ENCODE data around the gene NCKIPSD. TPM values are rescaled to one million over a fixed set of nuclear protein-coding genes. Genes with fewer than 3 reads are reported as not detected.

NCKIPSD gene
- total RNA-seq, 1 donor from 2014 or later = 34.1 TPM

GRCh38 chr3:48711727-48712126 is 26.0 kb upstream of the NCKIPSD start:
- peaks cover under 1% of the 10 kb centered on the region for H3K27me3 Mint-ChIP-seq (ENCODE audit: unreplicated experiment)
- peaks cover 25% of the 10 kb centered on the region for H3K36me3 Mint-ChIP-seq (ENCODE audit: low read depth, unreplicated experiment)
- H3K27ac Mint-ChIP-seq (ENCODE audit: unreplicated experiment) = peak overlapping the region; percentile 32
- DNase-seq (ENCODE audit: low spot score) = no peak
- peak overlapping the region; percentile 17 for H3K4me3 Mint-ChIP-seq (ENCODE audit: unreplicated experiment)
- no peaks in the 10 kb centered on the region for H3K9me3 Mint-ChIP-seq (ENCODE audit: unreplicated experiment)
- no peak for TF ChIP-seq CTCF (IDR thresholded peaks at IDR 0.05; ENCODE audit: unreplicated experiment)
- H3K4me1 Mint-ChIP-seq (ENCODE audit: unreplicated experiment) = peaks cover 30% of the 10 kb centered on the region

GRCh38 chr3:48709051-48709461 is 23.3 kb upstream of the NCKIPSD start:
- Mint-ChIP-seq H3K36me3 (ENCODE audit: low read depth, unreplicated experiment) (peaks cover 14% of the 10 kb centered on the region), H3K4me3 (ENCODE audit: unreplicated experiment) (peak overlapping the region; percentile 35), H3K9me3 (ENCODE audit: unreplicated experiment) (no peaks in the 10 kb centered on the region), H3K4me1 (ENCODE audit: unreplicated experiment) (peaks cover 22% of the 10 kb centered on the region), H3K27ac (ENCODE audit: unreplicated experiment) (no peak overlapping the region), H3K27me3 (ENCODE audit: unreplicated experiment) (no peaks in the 10 kb centered on the region)
- TF ChIP-seq CTCF (IDR thresholded peaks at IDR 0.05; ENCODE audit: unreplicated experiment) = no peak
- no peak for DNase-seq (ENCODE audit: low spot score)

- Mint-ChIP-seq H3K36me3 (ENCODE audit: low read depth, unreplicated experiment) (peaks cover 15% of the 10 kb centered on the region), H3K4me3 (ENCODE audit: unreplicated experiment) (peak overlapping the region; percentile 47), H3K4me1 (ENCODE audit: unreplicated experiment) (peaks cover 24% of the 10 kb centered on the region), H3K27me3 (ENCODE audit: unreplicated experiment) (no peaks in the 10 kb centered on the region), H3K9me3 (ENCODE audit: unreplicated experiment) (no peaks in the 10 kb centered on the region), H3K27ac (ENCODE audit: unreplicated experiment) (no peak overlapping the region)
- TF ChIP-seq CTCF (IDR thresholded peaks at IDR 0.05; ENCODE audit: unreplicated experiment) = no peak
- no peak for DNase-seq (ENCODE audit: low spot score)
Measured at GRCh38 chr3:48708481-48708889, 22.8 kb upstream of the NCKIPSD start.

- H3K36me3 Mint-ChIP-seq (ENCODE audit: low read depth, unreplicated experiment) = peaks cover 11% of the 10 kb centered on the region
- DNase-seq (ENCODE audit: low spot score) = no peak
- no peak for TF ChIP-seq CTCF (IDR thresholded peaks at IDR 0.05; ENCODE audit: unreplicated experiment)
- no peak overlapping the region for H3K4me3 Mint-ChIP-seq (ENCODE audit: unreplicated experiment)
- peaks cover 1% of the 10 kb centered on the region for H3K27me3 Mint-ChIP-seq (ENCODE audit: unreplicated experiment)
- peaks cover 24% of the 10 kb centered on the region for H3K4me1 Mint-ChIP-seq (ENCODE audit: unreplicated experiment)
- no peak overlapping the region for H3K27ac Mint-ChIP-seq (ENCODE audit: unreplicated experiment)
- no peaks in the 10 kb centered on the region for H3K9me3 Mint-ChIP-seq (ENCODE audit: unreplicated experiment)
Measured at GRCh38 chr3:48707157-48707556, 21.4 kb upstream of the NCKIPSD start.

GRCh38 chr3:48702320-48702920 is 16.7 kb upstream of the NCKIPSD start:
- no peak for DNase-seq (ENCODE audit: low spot score)
- H3K27me3 Mint-ChIP-seq (ENCODE audit: unreplicated experiment) = peaks cover 1% of the 10 kb centered on the region
- no peaks in the 10 kb centered on the region for H3K9me3 Mint-ChIP-seq (ENCODE audit: unreplicated experiment)
- no peak overlapping the region for H3K27ac Mint-ChIP-seq (ENCODE audit: unreplicated experiment)
- peaks cover 14% of the 10 kb centered on the region for H3K4me1 Mint-ChIP-seq (ENCODE audit: unreplicated experiment)
- H3K4me3 Mint-ChIP-seq (ENCODE audit: unreplicated experiment) = no peak overlapping the region
- peaks cover 9% of the 10 kb centered on the region for H3K36me3 Mint-ChIP-seq (ENCODE audit: low read depth, unreplicated experiment)
- no peak for TF ChIP-seq CTCF (IDR thresholded peaks at IDR 0.05; ENCODE audit: unreplicated experiment)
